Immature natural killer cell (primary cell): ENCODE data around the gene ATAD3A. TPM values are rescaled to one million over a fixed set of nuclear protein-coding genes. Genes with fewer than 3 reads are reported as not detected.
A peak's percentile ranks its signal among the peaks of the same experiment; 100 is the strongest.
"Not testable (repeated sequence)": the region's sequence is repeated elsewhere in the genome, so short reads cannot be mapped to it uniquely, and the experiment has no call there.

ENCODE experiments used
- DNase-seq, 3 donors: peaks; one replicate each; pipeline ENCODE4 v3.0.0; 2022; ENCODE audit warnings: mixed read lengths in 1 of 3
- H3K27ac Mint-ChIP-seq, 6 donors: one replicate each; pipeline ENCODE4 v1.8.0; 2020; ENCODE audit warnings: mixed read lengths in 6 of 6, mild to moderate bottlenecking in 5 of 6, inconsistent platforms in 4 of 6, moderate library complexity in 3 of 6
- H3K27me3 Mint-ChIP-seq, 3 donors: one replicate each; pipeline ENCODE4 v1.8.0; 2020 to 2021; ENCODE audit warnings: low read depth in 3 of 3, mild to moderate bottlenecking in 3 of 3, mixed read lengths in 3 of 3, moderate library complexity in 3 of 3, inconsistent platforms in 1 of 3
- H3K36me3 Mint-ChIP-seq, 3 donors: one replicate each; pipeline ENCODE4 v1.8.0; 2020; ENCODE audit warnings: mixed read lengths in 3 of 3, inconsistent platforms in 2 of 3, mild to moderate bottlenecking in 2 of 3
- H3K4me1 Mint-ChIP-seq, 2 donors: one replicate each; pipeline ENCODE4 v1.8.0; 2020; ENCODE audit warnings: inconsistent platforms in 2 of 2, mild to moderate bottlenecking in 2 of 2, mixed read lengths in 2 of 2, moderate library complexity in 1 of 2
- H3K4me3 Mint-ChIP-seq, 5 donors: one replicate each; pipeline ENCODE4 v1.8.0; 2020; ENCODE audit warnings: mild to moderate bottlenecking in 5 of 5, mixed read lengths in 5 of 5, inconsistent platforms in 3 of 5, moderate library complexity in 3 of 5
- H3K9me3 Mint-ChIP-seq, 6 donors: one replicate each; pipeline ENCODE4 v1.8.0; 2020; ENCODE audit warnings: mild to moderate bottlenecking in 6 of 6, mixed read lengths in 6 of 6, inconsistent platforms in 4 of 6, moderate library complexity in 3 of 6
- polyA plus RNA-seq, 3 donors: library from polyadenylated mRNA; unstranded; fragments of 300-500 nt; fragmentation: Illumina TruSeq; gene quantifications; one replicate each; pipeline ENCODE4 v1.2.3, GENCODE V29; 2021

Gene ATAD3A
- polyA plus RNA-seq, 3 donors from 2014 or later, result 6.4 to 14.5 (median 7.3) TPM

DNA sequence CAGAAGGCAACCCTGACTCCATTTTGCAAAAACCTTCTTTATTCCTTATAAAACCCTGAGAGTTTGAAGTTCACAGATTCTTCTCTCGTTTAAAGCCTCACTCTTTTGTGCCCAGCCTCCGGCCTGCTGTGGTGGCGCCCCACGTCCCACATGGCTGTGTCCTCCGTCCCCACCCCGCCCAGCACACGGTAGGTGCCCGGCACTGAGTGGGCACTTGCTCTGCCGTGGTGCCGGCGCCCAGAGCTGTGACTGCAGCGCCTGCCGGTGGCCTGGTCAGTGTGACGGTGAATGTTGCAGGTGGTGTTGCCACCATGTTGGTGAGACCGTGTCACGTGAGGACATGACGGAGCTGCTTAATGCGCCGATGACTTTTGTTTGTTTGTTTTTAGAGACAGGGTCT, 9.4 kb downstream of the ATAD3A start:
- Mint-ChIP-seq H3K9me3 (no peaks in the 10 kb centered on the region), H3K4me1 (peaks cover 0 to 5% of the 10 kb centered on the region in 2 donors), H3K27me3 (peaks cover 0 to 2% (median 0%) of the 10 kb centered on the region in 3 donors), H3K27ac (no peak overlapping the region), H3K4me3 (no peak overlapping the region), H3K36me3 (peaks cover 0 to 10% (median 0%) of the 10 kb centered on the region in 3 donors)
- no peak for DNase-seq

- H3K4me3 Mint-ChIP-seq, result not testable (repeated sequence)
Observed at GRCh38 chr1:1522536-1522935, 10.6 kb downstream of the ATAD3A start.

GRCh38 chr1:1523226-1523625, 11.3 kb downstream of the ATAD3A start:
- H3K36me3 Mint-ChIP-seq, H3K9me3 Mint-ChIP-seq, DNase-seq, H3K27ac Mint-ChIP-seq, H3K27me3 Mint-ChIP-seq, H3K4me1 Mint-ChIP-seq, H3K4me3 Mint-ChIP-seq: not testable (repeated sequence)

More at GRCh38 chr1:1522536-1522935, 10.6 kb downstream of the ATAD3A start:
- not testable (repeated sequence) for H3K4me1 Mint-ChIP-seq, H3K27me3 Mint-ChIP-seq, DNase-seq, H3K9me3 Mint-ChIP-seq, H3K27ac Mint-ChIP-seq
- H3K36me3 Mint-ChIP-seq, result peaks cover 0 to 10% (median 0%) of the 10 kb centered on the region in 3 donors

DNA sequence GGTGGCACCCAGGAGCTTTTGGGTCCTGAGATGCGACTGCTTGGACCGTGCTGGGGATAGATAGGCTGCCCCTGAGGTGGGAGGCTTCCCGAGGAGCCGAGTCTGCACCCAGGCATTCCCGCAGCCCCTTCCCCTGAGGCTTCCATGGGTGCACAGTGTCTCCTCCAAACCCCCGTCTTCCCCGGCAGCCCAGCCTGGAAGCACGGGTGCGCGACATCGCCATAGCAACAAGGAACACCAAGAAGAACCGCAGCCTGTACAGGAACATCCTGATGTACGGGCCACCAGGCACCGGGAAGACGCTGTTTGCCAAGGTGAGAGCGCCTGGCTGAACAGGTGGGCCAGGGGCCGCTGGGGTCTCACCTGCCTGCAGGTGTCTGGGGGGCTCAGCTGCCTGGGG, 11.7 kb downstream of the ATAD3A start:
- H3K27ac Mint-ChIP-seq, H3K4me3 Mint-ChIP-seq, H3K4me1 Mint-ChIP-seq, H3K36me3 Mint-ChIP-seq, H3K27me3 Mint-ChIP-seq, H3K9me3 Mint-ChIP-seq, DNase-seq: not testable (repeated sequence)

DNA sequence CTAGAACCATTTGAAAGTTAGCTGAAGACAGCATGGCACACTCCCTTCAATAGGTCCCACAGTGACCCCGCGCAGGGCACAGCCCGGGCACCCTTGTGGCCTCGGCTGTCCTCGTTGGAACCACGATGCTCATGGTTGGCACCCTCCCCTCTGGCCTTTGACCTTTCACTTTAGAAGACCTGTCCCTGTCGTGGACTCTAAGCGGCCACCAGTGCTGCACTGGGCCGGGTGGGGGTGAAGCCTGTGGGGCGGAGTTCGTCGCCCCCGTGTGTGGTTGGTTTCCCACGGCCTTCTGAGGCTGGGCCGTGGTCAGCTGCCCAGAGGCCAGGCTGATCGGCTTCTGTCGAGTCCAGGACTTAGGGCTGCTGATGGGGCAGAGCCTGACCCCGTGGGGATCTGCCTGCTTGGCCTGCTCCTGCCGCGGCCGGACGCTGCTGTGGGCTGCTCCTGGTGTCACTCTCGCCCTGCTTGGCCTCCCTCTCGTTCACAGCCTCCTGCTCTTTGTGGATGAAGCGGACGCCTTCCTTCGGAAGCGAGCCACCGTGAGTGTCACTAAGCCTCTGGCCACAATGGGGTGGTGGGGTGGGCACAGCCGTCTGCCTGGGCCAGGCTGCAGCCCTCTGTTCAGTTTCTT, 12.9 kb downstream of the ATAD3A start:
- H3K4me3 Mint-ChIP-seq, H3K4me1 Mint-ChIP-seq, H3K27me3 Mint-ChIP-seq, H3K9me3 Mint-ChIP-seq, DNase-seq, H3K36me3 Mint-ChIP-seq: not testable (repeated sequence)
- peak overlapping the region in 1 of 6 donors; percentile 34 for H3K27ac Mint-ChIP-seq

- not testable (repeated sequence) for H3K4me1 Mint-ChIP-seq, H3K27ac Mint-ChIP-seq, DNase-seq, H3K4me3 Mint-ChIP-seq, H3K36me3 Mint-ChIP-seq, H3K9me3 Mint-ChIP-seq, H3K27me3 Mint-ChIP-seq
Observed at GRCh38 chr1:1526476-1526875, 14.5 kb downstream of the ATAD3A start.

GRCh38 chr1:1527092-1527816, 15.3 kb downstream of the ATAD3A start:
- peaks cover 0 to 5% (median under 1%) of the 10 kb centered on the region in 6 donors for H3K9me3 Mint-ChIP-seq
- no peaks in the 10 kb centered on the region for H3K4me1 Mint-ChIP-seq
- H3K27me3 Mint-ChIP-seq, result peaks cover 0 to 2% (median 0%) of the 10 kb centered on the region in 3 donors
- H3K27ac Mint-ChIP-seq, result no peak overlapping the region
- no peak overlapping the region for H3K4me3 Mint-ChIP-seq
- DNase-seq, result no peak
- H3K36me3 Mint-ChIP-seq, result peaks cover 5% of the 10 kb centered on the region in 3 donors

GRCh38 chr1:1528301-1529267, 16.6 kb downstream of the ATAD3A start:
- Mint-ChIP-seq H3K27me3 (peaks cover 0 to 2% (median 0%) of the 10 kb centered on the region in 3 donors), H3K9me3 (peaks cover 0 to 5% (median under 1%) of the 10 kb centered on the region in 6 donors), H3K4me3 (no peak overlapping the region), H3K27ac (no peak overlapping the region), H3K4me1 (no peaks in the 10 kb centered on the region), H3K36me3 (peaks cover 5 to 6% (median 6%) of the 10 kb centered on the region in 3 donors)
- DNase-seq, result no peak

DNA sequence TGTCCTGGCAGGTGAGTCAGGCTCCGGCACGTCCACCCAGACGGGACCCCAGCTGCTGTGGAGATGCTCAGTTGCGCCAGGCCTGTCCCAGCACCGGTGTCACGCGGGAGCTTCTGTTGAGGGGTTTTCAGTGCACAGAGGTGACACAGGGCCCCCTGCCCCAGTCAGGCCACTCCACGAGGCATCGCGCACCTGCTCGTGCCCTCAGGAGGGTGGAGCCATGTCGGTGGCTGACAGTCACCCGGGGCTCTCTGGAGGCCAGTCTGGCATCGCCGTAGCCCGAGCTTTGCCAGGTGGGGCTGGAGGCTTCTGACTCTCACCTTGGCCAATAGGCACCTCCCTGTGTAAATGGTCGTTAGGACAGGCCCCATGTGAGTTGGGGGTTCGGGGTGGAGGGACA, 17.4 kb downstream of the ATAD3A start:
- Mint-ChIP-seq H3K4me3 (no peak overlapping the region), H3K27ac (no peak overlapping the region), H3K36me3 (peaks cover 5 to 6% (median 6%) of the 10 kb centered on the region in 3 donors), H3K9me3 (peaks cover 0 to 5% (median under 1%) of the 10 kb centered on the region in 6 donors), H3K4me1 (no peaks in the 10 kb centered on the region), H3K27me3 (peaks cover 0 to 2% (median 0%) of the 10 kb centered on the region in 3 donors)
- DNase-seq, result no peak

DNA sequence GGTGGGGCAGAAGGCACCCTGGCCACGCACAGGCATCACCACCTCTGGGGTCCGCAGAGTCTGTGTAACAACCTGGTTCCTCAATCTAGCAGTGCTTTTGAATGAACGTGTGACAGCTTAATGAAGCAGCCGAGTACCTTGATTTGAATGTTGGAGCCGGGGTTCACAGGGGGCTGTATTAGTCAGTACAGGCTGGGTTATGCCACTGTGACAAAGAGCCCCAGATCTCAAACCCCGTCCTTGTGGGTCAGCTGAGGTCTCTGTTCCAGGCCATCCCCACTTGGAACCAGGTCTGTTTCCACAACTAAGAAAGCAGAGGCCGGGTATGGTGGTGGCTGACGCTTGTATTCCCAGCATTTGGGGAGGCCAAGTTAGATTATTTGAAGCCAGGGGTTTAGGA, 18.0 kb downstream of the ATAD3A start:
- Mint-ChIP-seq H3K9me3 (peaks cover 0 to 5% (median under 1%) of the 10 kb centered on the region in 6 donors), H3K4me3 (no peak overlapping the region), H3K4me1 (no peaks in the 10 kb centered on the region), H3K27me3 (peaks cover 0 to 2% (median 0%) of the 10 kb centered on the region in 3 donors), H3K27ac (no peak overlapping the region), H3K36me3 (peaks cover 5 to 6% (median 6%) of the 10 kb centered on the region in 3 donors)
- DNase-seq, result no peak

GRCh38 chr1:1531947-1532346, 20.0 kb downstream of the ATAD3A start:
- H3K36me3 Mint-ChIP-seq, result peaks cover 5 to 6% (median 6%) of the 10 kb centered on the region in 3 donors
- H3K27me3 Mint-ChIP-seq, result no peaks in the 10 kb centered on the region
- H3K27ac Mint-ChIP-seq, result no peak overlapping the region
- DNase-seq, result no peak
- H3K9me3 Mint-ChIP-seq, result peaks cover 0 to 5% (median under 1%) of the 10 kb centered on the region in 6 donors
- H3K4me3 Mint-ChIP-seq, result no peak overlapping the region
- no peaks in the 10 kb centered on the region for H3K4me1 Mint-ChIP-seq

GRCh38 chr1:1533176-1533893, 21.4 kb downstream of the ATAD3A start:
- H3K4me3 Mint-ChIP-seq, H3K27me3 Mint-ChIP-seq, H3K9me3 Mint-ChIP-seq, H3K27ac Mint-ChIP-seq, H3K36me3 Mint-ChIP-seq, DNase-seq, H3K4me1 Mint-ChIP-seq: not testable (repeated sequence)

GRCh38 chr1:1533894-1534291, 21.9 kb downstream of the ATAD3A start:
- not testable (repeated sequence) for H3K27ac Mint-ChIP-seq, H3K36me3 Mint-ChIP-seq, H3K4me1 Mint-ChIP-seq, H3K9me3 Mint-ChIP-seq, DNase-seq, H3K4me3 Mint-ChIP-seq, H3K27me3 Mint-ChIP-seq
